Gastroesophageal sphincter (tissue), 3 donors: ENCODE results near the gene SUGCT.

ENCODE experiments used
- POLR2A ChIP-seq, 2 donors: fragments of 450-650 bp; IDR thresholded peaks; one replicate each; pipeline ENCODE4 v1.6.1; 2017; ENCODE audit warnings: antibody characterized with exemption in 2 of 2, mild to moderate bottlenecking in 2 of 2, moderate library complexity in 1 of 2
- POLR2AphosphoS5 ChIP-seq: sonication (generic); formaldehyde crosslinking; IDR thresholded peaks from one replicate; pipeline ENCODE4 v1.6.1; 2017; ENCODE audit warnings: antibody characterized with exemption
- TF ChIP-seq, protein P1 (sequence below), 4 experiments: fragments of 200-600 bp in 2 of 4; fragments of 450-650 bp in 2 of 4; sonication (generic) in 1 of 4; IDR thresholded peaks; one replicate each; pipeline ENCODE4 v1.5.1; 2017 to 2019; ENCODE audit warnings: antibody characterized with exemption in 4 of 4, mild to moderate bottlenecking in 2 of 4, moderate library complexity in 2 of 4

GRCh38 chr7:40903872-40904271 lies 769.1 kb downstream of the SUGCT start:
- TF ChIP-seq, protein P1, sequence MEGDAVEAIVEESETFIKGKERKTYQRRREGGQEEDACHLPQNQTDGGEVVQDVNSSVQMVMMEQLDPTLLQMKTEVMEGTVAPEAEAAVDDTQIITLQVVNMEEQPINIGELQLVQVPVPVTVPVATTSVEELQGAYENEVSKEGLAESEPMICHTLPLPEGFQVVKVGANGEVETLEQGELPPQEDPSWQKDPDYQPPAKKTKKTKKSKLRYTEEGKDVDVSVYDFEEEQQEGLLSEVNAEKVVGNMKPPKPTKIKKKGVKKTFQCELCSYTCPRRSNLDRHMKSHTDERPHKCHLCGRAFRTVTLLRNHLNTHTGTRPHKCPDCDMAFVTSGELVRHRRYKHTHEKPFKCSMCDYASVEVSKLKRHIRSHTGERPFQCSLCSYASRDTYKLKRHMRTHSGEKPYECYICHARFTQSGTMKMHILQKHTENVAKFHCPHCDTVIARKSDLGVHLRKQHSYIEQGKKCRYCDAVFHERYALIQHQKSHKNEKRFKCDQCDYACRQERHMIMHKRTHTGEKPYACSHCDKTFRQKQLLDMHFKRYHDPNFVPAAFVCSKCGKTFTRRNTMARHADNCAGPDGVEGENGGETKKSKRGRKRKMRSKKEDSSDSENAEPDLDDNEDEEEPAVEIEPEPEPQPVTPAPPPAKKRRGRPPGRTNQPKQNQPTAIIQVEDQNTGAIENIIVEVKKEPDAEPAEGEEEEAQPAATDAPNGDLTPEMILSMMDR (IDR thresholded peaks at IDR 0.05): no peak
- TF ChIP-seq POLR2A (IDR thresholded peaks at IDR 0.05) (no peak), POLR2AphosphoS5 (peak; percentile 27)
